GM19035 (cell line): ENCODE data around the gene PSPN.
A peak's percentile ranks its signal among the peaks of the same experiment; 100 is the strongest.
"Not testable (repeated sequence)": the region's sequence is repeated elsewhere in the genome, so short reads cannot be mapped to it uniquely, and the experiment has no call there.

Experiments used
- ATAC-seq: cut with Tn5 transposase; IDR thresholded peaks from one replicate; pipeline ENCODE4 v1.9.1; 2021; ENCODE audit not compliant: unreplicated experiment

PSPN gene

DNA sequence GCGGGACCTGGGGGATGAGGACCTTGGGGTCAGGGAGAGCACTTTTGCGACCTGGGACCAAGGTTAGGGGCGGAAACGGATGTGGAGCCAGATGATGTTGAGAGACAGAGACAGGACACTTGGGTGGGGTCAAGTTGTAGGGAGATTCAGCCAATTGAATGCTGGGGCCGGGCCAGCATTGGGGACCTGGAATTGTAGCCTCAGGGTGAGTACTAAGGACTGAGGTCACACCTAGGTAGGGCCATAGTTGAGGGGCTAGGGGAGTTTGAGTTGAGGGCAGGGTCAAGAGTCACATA lies 2.0 kb downstream of the PSPN start:
- ATAC-seq = no peak

- peak; percentile 54 for ATAC-seq
Measured at GRCh38 chr19:6373096-6373812, 2.5 kb downstream of the PSPN start.

GRCh38 chr19:6372594-6373095 lies 3.1 kb downstream of the PSPN start, which contains the start of gene ALKBH7:
ALKBH7 (plus strand) TSS chr19:6372794; CDS start chr19:6372821, 27 bp downstream.
- peak; percentile 76 for ATAC-seq

DNA sequence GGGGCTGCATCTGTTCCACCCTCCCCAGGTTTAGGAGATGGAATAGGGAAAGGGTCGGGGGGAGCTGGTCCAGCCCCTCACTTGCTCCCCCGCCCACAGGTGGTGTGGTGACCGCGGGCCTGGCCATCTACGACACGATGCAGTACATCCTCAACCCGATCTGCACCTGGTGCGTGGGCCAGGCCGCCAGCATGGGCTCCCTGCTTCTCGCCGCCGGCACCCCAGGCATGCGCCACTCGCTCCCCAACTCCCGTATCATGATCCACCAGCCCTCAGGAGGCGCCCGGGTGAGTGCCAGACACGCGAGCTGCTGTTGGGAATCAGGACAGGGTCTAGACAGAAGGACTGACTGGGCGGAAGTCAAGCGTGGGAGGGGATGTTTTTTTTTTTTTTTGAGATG lies 11.4 kb downstream of the PSPN start:
- ATAC-seq = no peak

DNA sequence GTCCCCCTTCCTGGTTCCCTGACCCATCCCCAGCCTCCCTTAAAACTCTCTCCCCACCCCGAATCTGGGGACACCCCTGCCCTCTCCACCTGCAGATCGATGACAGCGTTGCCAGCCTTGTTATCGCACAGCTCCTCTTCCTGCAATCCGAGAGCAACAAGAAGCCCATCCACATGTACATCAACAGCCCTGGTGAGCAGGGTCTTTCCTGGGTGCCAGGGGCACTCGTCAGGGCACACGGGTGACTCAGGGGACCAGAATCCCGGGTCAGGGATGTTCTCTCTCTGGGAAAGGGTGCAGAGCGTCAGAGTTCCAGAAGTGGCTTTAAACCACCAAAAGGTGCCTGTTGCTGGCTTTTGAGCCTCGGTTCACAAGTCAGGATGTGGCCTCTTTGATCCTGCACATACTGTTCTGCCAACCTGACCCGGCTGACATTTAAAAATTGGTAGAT lies 13.4 kb downstream of the PSPN start:
- no peak for ATAC-seq

GRCh38 chr19:6362027-6362350 lies 13.7 kb downstream of the PSPN start:
- ATAC-seq = no peak

DNA sequence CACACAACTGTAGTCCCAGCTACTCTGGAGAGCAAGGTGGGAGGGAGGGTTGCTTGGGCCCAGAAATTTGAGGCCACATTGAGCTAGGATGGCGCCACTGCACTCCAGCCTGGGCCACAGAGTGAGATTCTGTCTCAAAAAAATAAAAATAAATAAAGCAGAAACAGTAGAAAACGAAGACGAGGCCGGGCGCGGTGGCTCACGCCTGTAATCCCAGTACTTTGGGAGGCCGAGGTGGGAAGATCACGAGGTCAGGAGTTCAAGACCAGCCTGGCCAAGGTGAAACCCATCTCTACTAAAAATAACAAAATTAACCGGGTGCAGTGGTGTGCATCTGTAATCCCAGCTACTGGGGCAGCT lies 14.9 kb downstream of the PSPN start:
- ATAC-seq = not testable (repeated sequence)

GRCh38 chr19:6360445-6360844 lies 15.3 kb downstream of the PSPN start:
- not testable (repeated sequence) for ATAC-seq

- no peak for ATAC-seq
Measured at GRCh38 chr19:6359568-6360341, 16.0 kb downstream of the PSPN start.

DNA sequence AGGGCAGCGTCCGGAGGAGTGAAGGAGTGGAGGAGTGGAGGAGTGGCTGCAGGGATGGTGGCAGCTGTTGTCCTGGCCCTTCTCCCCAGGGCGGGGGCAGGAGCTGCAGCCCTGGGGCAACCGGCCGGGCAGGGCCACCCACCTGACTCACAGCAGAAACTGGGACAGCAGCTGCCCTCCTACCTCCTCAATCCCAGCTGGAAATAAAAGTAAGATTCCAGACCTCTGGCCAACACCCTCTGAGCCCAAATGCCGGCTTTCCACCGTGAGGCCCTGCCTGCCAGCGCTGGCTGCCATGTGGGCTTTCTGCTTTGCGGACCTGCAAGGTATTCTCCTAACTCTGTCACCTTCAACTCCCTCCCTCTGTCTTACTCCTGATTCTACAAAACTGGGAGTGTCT lies 17.7 kb downstream of the PSPN start:
- ATAC-seq = no peak

GRCh38 chr19:6357174-6357573 lies 18.6 kb downstream of the PSPN start:
- ATAC-seq = no peak

DNA sequence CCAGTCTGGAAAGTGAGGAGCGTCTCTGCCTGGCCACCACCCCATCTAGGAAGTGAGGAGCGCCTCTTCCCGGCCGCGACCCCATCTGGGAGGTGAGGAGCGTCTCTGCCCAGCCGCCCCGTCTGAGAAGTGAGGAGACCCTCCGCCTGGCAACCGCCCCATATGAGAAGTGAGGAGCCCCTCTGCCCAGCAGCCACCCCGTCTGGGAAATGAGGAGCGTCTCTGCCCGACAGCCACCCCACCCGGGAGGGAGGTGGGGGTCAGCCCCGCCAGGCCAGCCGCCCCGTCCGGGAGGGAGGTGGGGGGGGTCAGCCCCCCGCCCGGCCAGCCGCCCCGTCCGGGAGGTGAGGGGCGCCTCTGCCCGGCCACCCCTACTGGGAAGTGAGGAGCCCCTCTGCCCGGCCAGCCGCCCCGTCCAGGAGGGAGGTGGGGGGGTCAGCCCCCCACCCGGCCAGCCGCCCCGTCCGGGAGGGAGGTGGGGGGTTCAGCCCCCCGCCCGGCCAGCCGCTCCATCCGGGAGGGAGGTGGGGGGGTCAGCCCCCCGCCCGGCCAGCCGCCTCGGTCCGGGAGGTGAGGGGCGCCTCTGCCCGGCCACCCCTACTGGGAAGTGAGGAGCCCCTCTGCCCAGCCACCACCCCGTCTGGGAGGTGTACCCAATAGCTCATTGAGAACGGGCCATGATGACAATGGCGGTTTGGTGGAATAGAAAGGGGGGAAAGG lies 20.3 kb downstream of the PSPN start:
- ATAC-seq = not testable (repeated sequence)

GRCh38 chr19:6354098-6354674 lies 21.5 kb downstream of the PSPN start:
- no peak for ATAC-seq

DNA sequence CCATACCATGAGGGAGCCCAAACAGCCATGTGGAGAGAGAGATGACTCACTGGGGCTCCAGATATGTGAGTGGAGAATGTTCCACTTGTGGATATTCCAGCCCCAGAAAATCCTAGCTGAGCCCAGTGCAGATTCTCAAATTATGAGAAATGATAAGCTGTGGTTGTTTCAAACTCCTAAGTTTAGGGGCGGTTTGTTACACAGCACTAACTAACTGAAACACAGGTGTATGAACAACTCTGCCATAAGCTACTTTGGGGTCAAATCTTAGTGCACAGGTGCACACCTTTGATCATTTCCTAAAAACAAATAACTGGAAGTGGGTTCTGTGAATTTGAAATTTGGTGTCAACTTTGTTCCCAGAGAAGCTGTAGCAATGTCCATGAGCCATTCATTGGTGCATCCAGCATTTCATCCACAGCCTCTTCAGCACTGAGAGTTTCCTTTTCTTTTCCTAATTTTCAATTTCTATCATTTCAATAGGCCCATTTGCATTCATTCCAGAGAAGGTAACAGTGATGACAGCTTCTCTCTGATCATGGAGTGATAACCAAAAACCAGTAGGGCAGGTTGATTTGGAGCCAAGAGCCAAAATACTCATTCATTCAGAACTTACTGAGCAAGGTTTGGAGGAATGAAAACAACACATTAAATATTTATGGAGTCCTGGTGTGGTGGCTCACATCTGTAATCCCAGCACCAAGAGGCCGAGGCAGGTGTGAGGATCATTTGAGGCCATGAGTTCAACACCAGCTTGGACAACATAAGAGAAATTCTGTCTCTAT lies 23.2 kb downstream of the PSPN start:
- ATAC-seq = no peak

GRCh38 chr19:6350688-6351087 lies 25.0 kb downstream of the PSPN start:
- ATAC-seq = no peak

DNA sequence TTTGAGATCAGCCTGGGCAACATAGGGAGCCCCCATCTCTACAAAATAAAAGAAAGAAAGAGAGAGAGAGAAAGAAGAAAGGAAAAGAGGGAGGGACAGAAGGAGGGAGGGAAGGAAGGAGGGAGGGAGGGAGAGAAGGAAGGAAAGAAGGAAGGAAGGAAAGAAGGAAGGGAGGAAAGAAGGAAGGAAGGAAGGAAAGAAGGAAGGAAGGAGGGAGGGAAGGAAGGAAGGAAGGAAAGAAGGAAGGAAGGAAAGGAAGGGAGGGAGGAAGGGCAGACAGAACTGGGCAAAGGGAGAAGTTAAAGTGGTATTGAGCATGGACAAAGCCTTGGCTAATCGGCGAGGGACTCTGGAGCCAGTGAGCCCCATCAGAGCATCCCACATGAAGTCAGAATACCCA lies 26.5 kb downstream of the PSPN start:
- not testable (repeated sequence) for ATAC-seq

GRCh38 chr19:6343462-6343861 lies 32.3 kb downstream of the PSPN start:
- ATAC-seq = no peak

- no peak for ATAC-seq
Measured at GRCh38 chr19:6340493-6341201, 35.1 kb downstream of the PSPN start.

GRCh38 chr19:6334490-6335285 lies 41.0 kb downstream of the PSPN start:
- ATAC-seq = no peak
